Liver (tissue), 9 donors: Measurements from ENCODE around the gene TWF2. TPM values are rescaled to one million over a fixed set of nuclear protein-coding genes. Genes with fewer than 3 reads are reported as not detected.

ENCODE experiments used
- DNase-seq: peaks from one replicate; pipeline ENCODE4 v3.0.0-alpha.2; 2017; ENCODE audit warnings: low spot score
- H3K27ac ChIP-seq, 2 donors: one replicate each; pipeline ENCODE4 v1.7.0; 2013; ENCODE audit warnings: inconsistent platforms in 2 of 2, low read length in 2 of 2, control low read depth in 1 of 2, low read depth in 1 of 2, mild to moderate bottlenecking in 1 of 2
- H3K27me3 ChIP-seq, 4 donors: one replicate each; pipeline versions ENCODE4 v1.6.1 to v1.7.0; 2013; ENCODE audit warnings: low read length in 3 of 4, inconsistent platforms in 1 of 4, mild to moderate bottlenecking in 1 of 4, moderate library complexity in 1 of 4; ENCODE audit not compliant: control insufficient read depth in 4 of 4, insufficient read depth in 4 of 4
- H3K36me3 ChIP-seq, 4 donors: one replicate each; pipeline versions ENCODE4 v1.6.1 to v1.7.0; 2013; ENCODE audit warnings: low read length in 3 of 4, mild to moderate bottlenecking in 3 of 4, low read depth in 1 of 4, moderate library complexity in 1 of 4; ENCODE audit not compliant: control insufficient read depth in 4 of 4, insufficient read depth in 3 of 4
- H3K4me1 ChIP-seq, 4 donors: one replicate each; pipeline versions ENCODE4 v1.6.1 to v1.7.0; 2013; ENCODE audit warnings: low read length in 3 of 4, mild to moderate bottlenecking in 3 of 4, moderate library complexity in 1 of 4; ENCODE audit not compliant: control insufficient read depth in 4 of 4, insufficient read depth in 4 of 4
- H3K4me3 ChIP-seq, 3 donors: one replicate each; pipeline versions ENCODE4 v1.6.1 to v1.7.0; 2013; ENCODE audit warnings: low read length in 3 of 3, control low read depth in 1 of 3, low read depth in 1 of 3, mild to moderate bottlenecking in 1 of 3
- H3K9ac ChIP-seq, 2 donors: one replicate each; pipeline ENCODE4 v1.7.0; 2013; ENCODE audit warnings: low read length in 2 of 2, mild to moderate bottlenecking in 2 of 2, moderate library complexity in 2 of 2, control low read depth in 1 of 2, low read depth in 1 of 2
- H3K9me3 ChIP-seq, 4 donors: one replicate each; pipeline versions ENCODE4 v1.6.1 to v1.7.0; 2013; ENCODE audit warnings: low read length in 3 of 4; ENCODE audit not compliant: control insufficient read depth in 4 of 4
- ATF3 ChIP-seq: IDR thresholded peaks from 2 replicates; pipeline ENCODE4 v1.6.1; 2016; ENCODE audit warnings: antibody characterized with exemption
- CTCF ChIP-seq: fragments of 150-350 bp; IDR thresholded peaks from 2 replicates; pipeline ENCODE4 v1.5.1; 2017; ENCODE audit warnings: improper control_type of control experiment, low read depth, low read length; ENCODE audit not compliant: missing input control
- EGR1 ChIP-seq, 2 donors: IDR thresholded peaks; 2 replicates each; pipeline ENCODE4 v1.6.1; 2016 to 2018; ENCODE audit warnings: antibody characterized with exemption in 2 of 2, low read depth in 2 of 2
- FOXA1 ChIP-seq: IDR thresholded peaks from 2 replicates; pipeline ENCODE4 v1.6.1; 2016; ENCODE audit warnings: antibody characterized with exemption
- FOXA2 ChIP-seq: IDR thresholded peaks from 2 replicates; pipeline ENCODE4 v1.6.1; 2016; ENCODE audit warnings: antibody characterized with exemption
- GABPA ChIP-seq, 2 donors: IDR thresholded peaks in 1 of 2; conservative IDR thresholded peaks in 1 of 2; 2 replicates each; pipeline ENCODE4 v1.6.1; 2016; ENCODE audit warnings: antibody characterized with exemption in 2 of 2, mild to moderate bottlenecking in 1 of 2, moderate library complexity in 1 of 2
- HNF4A ChIP-seq, 2 donors: conservative IDR thresholded peaks; 2 replicates each; pipeline ENCODE4 v1.6.1; 2016; ENCODE audit warnings: antibody characterized with exemption in 2 of 2, mild to moderate bottlenecking in 2 of 2
- HNF4G ChIP-seq: IDR thresholded peaks from 2 replicates; pipeline ENCODE4 v1.6.1; 2016; ENCODE audit warnings: antibody characterized with exemption
- JUND ChIP-seq, 2 donors: IDR thresholded peaks; 2 replicates each; pipeline ENCODE4 v1.6.1; 2016; ENCODE audit warnings: antibody characterized with exemption in 2 of 2
- NR2F2 ChIP-seq: IDR thresholded peaks from 2 replicates; pipeline ENCODE4 v1.6.1; 2016; ENCODE audit warnings: antibody characterized with exemption
- RXRA ChIP-seq, 2 donors: IDR thresholded peaks; 2 replicates each; pipeline ENCODE4 v1.6.1; 2017 to 2018; ENCODE audit warnings: antibody characterized with exemption in 2 of 2, mild to moderate bottlenecking in 1 of 2
- SP1 ChIP-seq: IDR thresholded peaks from 2 replicates; pipeline ENCODE4 v1.6.1; 2018; ENCODE audit warnings: antibody characterized with exemption, mild to moderate bottlenecking
- TAF1 ChIP-seq: conservative IDR thresholded peaks from 2 replicates; pipeline ENCODE4 v1.6.1; 2016; ENCODE audit warnings: antibody characterized with exemption, mild to moderate bottlenecking
- WGBS: extraction: QIAGEN DNeasy Blood & Tissue Kit; methylation state at CpG from one replicate; pipeline ENCODE4 v1.1.7; 2013; 5-methylcytosine and 5-hydroxymethylcytosine counted together
- polyA plus RNA-seq, 2 donors: library from polyadenylated mRNA; stranded (reverse) in 1 of 2; unstranded in 1 of 2; fragments of 200-250 nt in 1 of 2; fragments of >200 nt in 1 of 2; fragmentation: Nextera tagmentation in 1 of 2; extraction: Ambion mirVana in 1 of 2; gene quantifications; one replicate each; pipeline versions ENCODE4 v1.2.1 to v1.2.3, GENCODE V29; 2013 to 2015
- total RNA-seq, 2 donors: library from RNA; depleted of rRNA; stranded (reverse); fragments of >200 nt; gene quantifications; one replicate each; pipeline ENCODE4 v1.2.3, GENCODE V29; 2014
- TF ChIP-seq, protein P1 (sequence below): IDR thresholded peaks from 2 replicates; pipeline ENCODE4 v1.6.1; 2016; ENCODE audit warnings: antibody characterized with exemption
- TF ChIP-seq, protein P2 (sequence below): IDR thresholded peaks from 2 replicates; pipeline ENCODE4 v1.6.1; 2016; ENCODE audit warnings: antibody characterized with exemption
- TF ChIP-seq, protein P3 (sequence below): IDR thresholded peaks from 2 replicates; pipeline ENCODE4 v1.6.1; 2016; ENCODE audit warnings: antibody characterized with exemption, mild to moderate bottlenecking
- donor health status: healthy.
- donor health status: healthy.
- donor health status: healthy.
- donor health status: healthy.
- donor health status: healthy.

TWF2 gene
- total and polyA plus RNA-seq, 4 donors: 12.0 to 26.3 (median 17.6) TPM

GRCh38 chr3:52215351-52215750, 23.6 kb downstream of the TWF2 start:
- Histone ChIP-seq H3K4me3 (no peak overlapping the region), H3K4me1 (peaks cover 0 to 46% (median 23%) of the 10 kb centered on the region in 4 donors), H3K36me3 (peaks cover 17 to 43% (median 41%) of the 10 kb centered on the region in 4 donors), H3K27me3 (no peaks in the 10 kb centered on the region), H3K9me3 (no peaks in the 10 kb centered on the region), H3K27ac (peak overlapping the region in 1 of 2 donors; percentile 43), H3K9ac (no peak overlapping the region)
- no peak for DNase-seq
- 93% methylated on average over 7 of the region's 7 CpGs for WGBS
- TF ChIP-seq ATF3 (no peak), EGR1 (IDR thresholded peaks at IDR 0.05; ENCODE audit: low read depth in 2 of 2) (no peak), FOXA2 (no peak), NR2F2 (no peak), HNF4G (no peak), GABPA (IDR thresholded peaks at IDR 0.05 in 1 of 2, conservative IDR thresholded peaks at IDR 0.05 in 1 of 2) (no peak)
- TF ChIP-seq, protein P1, sequence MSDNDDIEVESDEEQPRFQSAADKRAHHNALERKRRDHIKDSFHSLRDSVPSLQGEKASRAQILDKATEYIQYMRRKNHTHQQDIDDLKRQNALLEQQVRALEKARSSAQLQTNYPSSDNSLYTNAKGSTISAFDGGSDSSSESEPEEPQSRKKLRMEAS: no peak
- TF ChIP-seq, protein P2, sequence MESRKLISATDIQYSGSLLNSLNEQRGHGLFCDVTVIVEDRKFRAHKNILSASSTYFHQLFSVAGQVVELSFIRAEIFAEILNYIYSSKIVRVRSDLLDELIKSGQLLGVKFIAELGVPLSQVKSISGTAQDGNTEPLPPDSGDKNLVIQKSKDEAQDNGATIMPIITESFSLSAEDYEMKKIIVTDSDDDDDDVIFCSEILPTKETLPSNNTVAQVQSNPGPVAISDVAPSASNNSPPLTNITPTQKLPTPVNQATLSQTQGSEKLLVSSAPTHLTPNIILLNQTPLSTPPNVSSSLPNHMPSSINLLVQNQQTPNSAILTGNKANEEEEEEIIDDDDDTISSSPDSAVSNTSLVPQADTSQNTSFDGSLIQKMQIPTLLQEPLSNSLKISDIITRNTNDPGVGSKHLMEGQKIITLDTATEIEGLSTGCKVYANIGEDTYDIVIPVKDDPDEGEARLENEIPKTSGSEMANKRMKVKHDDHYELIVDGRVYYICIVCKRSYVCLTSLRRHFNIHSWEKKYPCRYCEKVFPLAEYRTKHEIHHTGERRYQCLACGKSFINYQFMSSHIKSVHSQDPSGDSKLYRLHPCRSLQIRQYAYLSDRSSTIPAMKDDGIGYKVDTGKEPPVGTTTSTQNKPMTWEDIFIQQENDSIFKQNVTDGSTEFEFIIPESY: no peak

GRCh38 chr3:52213901-52214300, 25.1 kb downstream of the TWF2 start:
- H3K4me3 ChIP-seq: no peak overlapping the region
- no peak for DNase-seq
- no peaks in the 10 kb centered on the region for H3K27me3 ChIP-seq
- no peaks in the 10 kb centered on the region for H3K9me3 ChIP-seq
- no peak overlapping the region for H3K9ac ChIP-seq
- H3K4me1 ChIP-seq: peaks cover 3 to 59% (median 35%) of the 10 kb centered on the region in 4 donors
- TF ChIP-seq EGR1 (IDR thresholded peaks at IDR 0.05; ENCODE audit: low read depth in 2 of 2): no peak
- TF ChIP-seq FOXA1: no peak
- no peak for TF ChIP-seq HNF4A (conservative IDR thresholded peaks at IDR 0.05)
- TF ChIP-seq FOXA2: no peak
- no peak for TF ChIP-seq JUND (IDR thresholded peaks at IDR 0.05)
- no peak for TF ChIP-seq ATF3
- H3K27ac ChIP-seq: no peak overlapping the region
- H3K36me3 ChIP-seq: peaks cover 19 to 55% (median 49%) of the 10 kb centered on the region in 4 donors

- Histone ChIP-seq H3K27ac (peak overlapping the region; percentile 5 to 23), H3K4me3 (no peak overlapping the region), H3K27me3 (no peaks in the 10 kb centered on the region), H3K36me3 (peaks cover 19 to 64% (median 58%) of the 10 kb centered on the region in 4 donors), H3K9ac (no peak overlapping the region), H3K4me1 (peaks cover 3 to 66% (median 41%) of the 10 kb centered on the region in 4 donors), H3K9me3 (no peaks in the 10 kb centered on the region)
- DNase-seq: no peak
- 58% methylated on average over 8 of the region's 8 CpGs for WGBS
- TF ChIP-seq, protein P3, sequence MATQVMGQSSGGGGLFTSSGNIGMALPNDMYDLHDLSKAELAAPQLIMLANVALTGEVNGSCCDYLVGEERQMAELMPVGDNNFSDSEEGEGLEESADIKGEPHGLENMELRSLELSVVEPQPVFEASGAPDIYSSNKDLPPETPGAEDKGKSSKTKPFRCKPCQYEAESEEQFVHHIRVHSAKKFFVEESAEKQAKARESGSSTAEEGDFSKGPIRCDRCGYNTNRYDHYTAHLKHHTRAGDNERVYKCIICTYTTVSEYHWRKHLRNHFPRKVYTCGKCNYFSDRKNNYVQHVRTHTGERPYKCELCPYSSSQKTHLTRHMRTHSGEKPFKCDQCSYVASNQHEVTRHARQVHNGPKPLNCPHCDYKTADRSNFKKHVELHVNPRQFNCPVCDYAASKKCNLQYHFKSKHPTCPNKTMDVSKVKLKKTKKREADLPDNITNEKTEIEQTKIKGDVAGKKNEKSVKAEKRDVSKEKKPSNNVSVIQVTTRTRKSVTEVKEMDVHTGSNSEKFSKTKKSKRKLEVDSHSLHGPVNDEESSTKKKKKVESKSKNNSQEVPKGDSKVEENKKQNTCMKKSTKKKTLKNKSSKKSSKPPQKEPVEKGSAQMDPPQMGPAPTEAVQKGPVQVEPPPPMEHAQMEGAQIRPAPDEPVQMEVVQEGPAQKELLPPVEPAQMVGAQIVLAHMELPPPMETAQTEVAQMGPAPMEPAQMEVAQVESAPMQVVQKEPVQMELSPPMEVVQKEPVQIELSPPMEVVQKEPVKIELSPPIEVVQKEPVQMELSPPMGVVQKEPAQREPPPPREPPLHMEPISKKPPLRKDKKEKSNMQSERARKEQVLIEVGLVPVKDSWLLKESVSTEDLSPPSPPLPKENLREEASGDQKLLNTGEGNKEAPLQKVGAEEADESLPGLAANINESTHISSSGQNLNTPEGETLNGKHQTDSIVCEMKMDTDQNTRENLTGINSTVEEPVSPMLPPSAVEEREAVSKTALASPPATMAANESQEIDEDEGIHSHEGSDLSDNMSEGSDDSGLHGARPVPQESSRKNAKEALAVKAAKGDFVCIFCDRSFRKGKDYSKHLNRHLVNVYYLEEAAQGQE: no peak
- TF ChIP-seq JUND (IDR thresholded peaks at IDR 0.05) (no peak), ATF3 (no peak), RXRA (IDR thresholded peaks at IDR 0.05) (peak in 1 of 2 donors; percentile 23), TAF1 (no peak), CTCF (no peak), GABPA (IDR thresholded peaks at IDR 0.05 in 1 of 2, conservative IDR thresholded peaks at IDR 0.05 in 1 of 2) (no peak), SP1 (no peak)
Measured at GRCh38 chr3:52213005-52213404, 26.0 kb downstream of the TWF2 start.
